ENCODE measurements around the gene MARCHF4. TPM values are rescaled to one million over a fixed set of nuclear protein-coding genes. Genes with fewer than 3 reads are reported as not detected.
A peak's percentile ranks its signal among the peaks of the same experiment; 100 is the strongest.

The MARCHF4 gene
- total RNA-seq, 2 experiments from 2014 or later, result not detected

- ChIA-PET POLR2A (no interaction called here), CTCF (interaction anchor here (0.6 to 1.3 kb wide), 2 partner anchors 17 to 199 kb away, joined by 3 read pairs; no protein-coding TSS in a partner anchor)
- H3K4me1 Mint-ChIP-seq (ENCODE audit: low read depth), result peaks cover 47% of the 10 kb centered on the region
- no peaks in the 10 kb centered on the region for H3K9me3 Mint-ChIP-seq
- no peak overlapping the region for H3K4me3 Mint-ChIP-seq
- intact Hi-C loops (cut with micrococcal nuclease), result loop anchor here (5.0 to 10.0 kb wide), 3 partner anchors 124 to 331 kb away; partner anchors contain the start of gene MREG
- no peaks in the 10 kb centered on the region for H3K27me3 Mint-ChIP-seq
- no peaks in the 10 kb centered on the region for H3K36me3 Mint-ChIP-seq
- no peak overlapping the region for H3K27ac Mint-ChIP-seq
- no peak for DNase-seq
Observed at GRCh38 chr2:216345846-216346245, 26.4 kb downstream of the MARCHF4 start.

DNA sequence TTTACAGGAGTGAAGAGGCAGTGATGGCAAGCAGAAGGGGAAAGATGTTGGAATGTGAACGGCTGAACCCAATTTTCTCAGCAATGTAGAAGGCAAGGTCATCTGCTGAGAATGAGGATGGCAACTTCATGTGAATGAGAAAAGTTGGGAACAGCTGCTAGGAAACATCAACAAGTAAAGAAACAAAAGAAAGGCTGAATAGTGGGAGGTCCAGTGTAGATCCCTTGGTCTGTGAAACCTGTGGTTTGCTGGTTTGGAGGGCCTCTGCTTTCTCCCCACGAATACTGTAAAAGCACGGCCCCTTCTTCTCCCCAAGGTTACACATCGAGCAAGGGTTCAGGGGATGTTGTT, 27.4 kb downstream of the MARCHF4 start:
- ChIA-PET POLR2A (no interaction called here), CTCF (interaction anchor here (0.7 kb wide), 1 partner anchor 58 kb away, joined by 3 read pairs; no protein-coding TSS in a partner anchor)
- H3K9me3 Mint-ChIP-seq, result no peaks in the 10 kb centered on the region
- no peaks in the 10 kb centered on the region for H3K36me3 Mint-ChIP-seq
- H3K4me1 Mint-ChIP-seq (ENCODE audit: low read depth), result peaks cover 43% of the 10 kb centered on the region
- no peaks in the 10 kb centered on the region for H3K27me3 Mint-ChIP-seq
- DNase-seq, result no peak
- intact Hi-C loops (cut with micrococcal nuclease), result loop anchor here (5.0 to 10.0 kb wide), 3 partner anchors 123 to 330 kb away; partner anchors contain the start of gene MREG
- no peak overlapping the region for H3K4me3 Mint-ChIP-seq
- no peak overlapping the region for H3K27ac Mint-ChIP-seq

GRCh38 chr2:216344206-216344949, 27.9 kb downstream of the MARCHF4 start:
- no peaks in the 10 kb centered on the region for H3K27me3 Mint-ChIP-seq
- DNase-seq, result no peak
- no peaks in the 10 kb centered on the region for H3K9me3 Mint-ChIP-seq
- intact Hi-C loops (cut with micrococcal nuclease), result loop anchor here (10.0 kb wide), 1 partner anchor 330 kb away; the partner anchor contains the start of gene MREG
- ChIA-PET POLR2A (no interaction called here), CTCF (interaction anchor here (0.7 kb wide), 1 partner anchor 59 kb away, joined by 3 read pairs; no protein-coding TSS in a partner anchor)
- no peaks in the 10 kb centered on the region for H3K36me3 Mint-ChIP-seq
- peaks cover 38% of the 10 kb centered on the region for H3K4me1 Mint-ChIP-seq (ENCODE audit: low read depth)
- no peak overlapping the region for H3K27ac Mint-ChIP-seq
- no peak overlapping the region for H3K4me3 Mint-ChIP-seq

GRCh38 chr2:216343221-216343980, 28.9 kb downstream of the MARCHF4 start:
- H3K27me3 Mint-ChIP-seq, result no peaks in the 10 kb centered on the region
- no peak for DNase-seq
- H3K4me1 Mint-ChIP-seq (ENCODE audit: low read depth), result peaks cover 28% of the 10 kb centered on the region
- CTCF ChIA-PET, result no interaction called here
- H3K36me3 Mint-ChIP-seq, result no peaks in the 10 kb centered on the region
- H3K27ac Mint-ChIP-seq, result no peak overlapping the region
- no peaks in the 10 kb centered on the region for H3K9me3 Mint-ChIP-seq
- POLR2A ChIA-PET, result no interaction called here
- H3K4me3 Mint-ChIP-seq, result no peak overlapping the region
- intact Hi-C loops (cut with micrococcal nuclease), result loop anchor here (10.0 kb wide), 1 partner anchor 329 kb away; the partner anchor contains the start of gene MREG

DNA sequence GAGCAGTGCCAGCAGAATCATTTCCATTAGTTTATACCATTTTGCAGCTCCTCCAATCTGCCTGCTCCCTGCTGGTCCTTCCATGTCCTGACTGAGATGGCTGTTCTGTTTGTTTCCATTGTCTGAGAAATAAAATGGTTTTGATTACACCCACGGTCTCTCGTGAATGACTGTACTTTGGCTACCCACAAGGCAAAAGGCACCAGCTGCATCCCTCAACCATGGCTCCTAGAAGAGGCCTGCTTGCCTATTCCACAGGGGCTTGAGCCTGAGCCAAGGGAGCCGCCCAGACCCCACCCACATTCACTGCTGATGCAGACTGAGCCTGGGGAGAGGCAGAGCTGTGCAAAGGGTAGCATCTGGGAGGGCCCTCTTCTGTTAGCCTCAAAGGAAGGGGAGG, 31.2 kb downstream of the MARCHF4 start:
- H3K4me1 Mint-ChIP-seq (ENCODE audit: low read depth), result peaks cover 12% of the 10 kb centered on the region
- no peaks in the 10 kb centered on the region for H3K27me3 Mint-ChIP-seq
- no peaks in the 10 kb centered on the region for H3K9me3 Mint-ChIP-seq
- no peaks in the 10 kb centered on the region for H3K36me3 Mint-ChIP-seq
- ChIA-PET POLR2A (interaction anchor here (1.0 kb wide), 1 partner anchor 12 kb away, joined by 4 read pairs; no protein-coding TSS in a partner anchor), CTCF (no interaction called here)
- H3K27ac Mint-ChIP-seq, result no peak overlapping the region
- no peak overlapping the region for H3K4me3 Mint-ChIP-seq
- intact Hi-C loops (cut with micrococcal nuclease), result loop anchor here (10.0 kb wide), 1 partner anchor 326 kb away; the partner anchor contains the start of gene MREG
- DNase-seq, result peak; percentile 51

GRCh38 chr2:216340280-216340631, 32.0 kb downstream of the MARCHF4 start:
- POLR2A ChIA-PET, result no interaction called here
- no peak overlapping the region for H3K27ac Mint-ChIP-seq
- CTCF ChIA-PET, result no interaction called here
- H3K27me3 Mint-ChIP-seq, result no peaks in the 10 kb centered on the region
- H3K4me3 Mint-ChIP-seq, result no peak overlapping the region
- no peaks in the 10 kb centered on the region for H3K9me3 Mint-ChIP-seq
- no peak for DNase-seq
- H3K36me3 Mint-ChIP-seq, result no peaks in the 10 kb centered on the region
- intact Hi-C loops (cut with micrococcal nuclease), result loop anchor here (10.0 kb wide), 1 partner anchor 325 kb away; the partner anchor contains the start of gene MREG
- peaks cover 12% of the 10 kb centered on the region for H3K4me1 Mint-ChIP-seq (ENCODE audit: low read depth)

- no peak overlapping the region for H3K27ac Mint-ChIP-seq
- no peaks in the 10 kb centered on the region for H3K36me3 Mint-ChIP-seq
- H3K4me3 Mint-ChIP-seq, result no peak overlapping the region
- POLR2A ChIA-PET, result no interaction called here
- H3K27me3 Mint-ChIP-seq, result no peaks in the 10 kb centered on the region
- peaks cover 12% of the 10 kb centered on the region for H3K4me1 Mint-ChIP-seq (ENCODE audit: low read depth)
- DNase-seq, result no peak
- intact Hi-C loops (cut with micrococcal nuclease), result loop anchor here (10.0 kb wide), 1 partner anchor 325 kb away; the partner anchor contains the start of gene MREG
- CTCF ChIA-PET, result no interaction called here
- H3K9me3 Mint-ChIP-seq, result no peaks in the 10 kb centered on the region
Observed at GRCh38 chr2:216339456-216340279, 32.6 kb downstream of the MARCHF4 start.

GRCh38 chr2:216335252-216335651, 37.0 kb downstream of the MARCHF4 start:
- no peak for DNase-seq
- CTCF ChIA-PET, result no interaction called here
- Mint-ChIP-seq H3K4me1 (ENCODE audit: low read depth) (no peaks in the 10 kb centered on the region), H3K27me3 (no peaks in the 10 kb centered on the region), H3K4me3 (no peak overlapping the region), H3K36me3 (no peaks in the 10 kb centered on the region), H3K9me3 (no peaks in the 10 kb centered on the region), H3K27ac (no peak overlapping the region)
- POLR2A ChIA-PET, result no interaction called here
- intact Hi-C loops (cut with micrococcal nuclease), result no loop called here

GRCh38 chr2:216328347-216328746, 43.9 kb downstream of the MARCHF4 start:
- H3K27ac Mint-ChIP-seq, result no peak overlapping the region

GRCh38 chr2:216327447-216327935, 44.8 kb downstream of the MARCHF4 start:
- intact Hi-C loops (cut with micrococcal nuclease), result no loop called here
- H3K4me3 Mint-ChIP-seq, result no peak overlapping the region
- no peak for DNase-seq
- POLR2A ChIA-PET, result no interaction called here
- H3K36me3 Mint-ChIP-seq, result no peaks in the 10 kb centered on the region
- CTCF ChIA-PET, result interaction anchor here (1.2 to 2.5 kb wide), 2 partner anchors 74 to 76 kb away, joined by 4 to 8 read pairs; no protein-coding TSS in a partner anchor
- H3K27me3 Mint-ChIP-seq, result no peaks in the 10 kb centered on the region
- H3K9me3 Mint-ChIP-seq, result no peaks in the 10 kb centered on the region
- no peak overlapping the region for H3K27ac Mint-ChIP-seq
- H3K4me1 Mint-ChIP-seq (ENCODE audit: low read depth), result no peaks in the 10 kb centered on the region

More at GRCh38 chr2:216328347-216328746, 43.9 kb downstream of the MARCHF4 start:
- Mint-ChIP-seq H3K4me1 (ENCODE audit: low read depth) (no peaks in the 10 kb centered on the region), H3K36me3 (no peaks in the 10 kb centered on the region), H3K27me3 (no peaks in the 10 kb centered on the region), H3K9me3 (no peaks in the 10 kb centered on the region), H3K4me3 (no peak overlapping the region)
- ChIA-PET CTCF (interaction anchor here (1.0 to 2.5 kb wide), 4 partner anchors 18 to 75 kb away, joined by 3 to 8 read pairs (median 4); no protein-coding TSS in a partner anchor), POLR2A (no interaction called here)
- intact Hi-C loops (cut with micrococcal nuclease), result loop anchor here (1.0 kb wide), 1 partner anchor 76 kb away; no protein-coding TSS in a partner anchor
- no peak for DNase-seq

Data from activated CD4-positive, alpha-beta memory T cell treated with anti-CD3 and anti-CD28 coated beads for 36 hours (primary cell).